HepG2 (cell line): ENCODE results near the gene NAV2.

Experiments
- CEBPZ ChIP-seq: IDR thresholded peaks from 2 replicates; pipeline ENCODE4 v1.6.1; 2012; ENCODE audit warnings: low read length, improper control_type of control experiment
- CTCF ChIP-seq: sonication (generic); formaldehyde crosslinking; IDR thresholded peaks from 2 replicates; pipeline ENCODE4 v1.5.0; 2020; ENCODE audit warnings: mild to moderate bottlenecking, missing genetic modification reagents, moderate library complexity
- E2F1 ChIP-seq: sonication (generic); formaldehyde crosslinking; IDR thresholded peaks from 2 replicates; pipeline ENCODE4 v1.5.0; 2020; ENCODE audit warnings: missing genetic modification reagents
- ZMYM4 ChIP-seq: sonication (generic); formaldehyde crosslinking; IDR thresholded peaks from 2 replicates; pipeline ENCODE4 v1.8.1; 2023; ENCODE audit warnings: mild to moderate bottlenecking, missing genetic modification reagents
- ZNF230 ChIP-seq: sonication (generic); formaldehyde crosslinking; IDR thresholded peaks from 2 replicates; pipeline ENCODE4 v1.4.0; 2020; ENCODE audit warnings: mild to moderate bottlenecking, missing genetic modification reagents

- TF ChIP-seq CTCF (CRISPR knock-in tag) (no peak), ZNF230 (CRISPR knock-in tag) (no peak), E2F1 (CRISPR knock-in tag) (no peak), CEBPZ (no peak), ZMYM4 (CRISPR knock-in tag) (no peak)
Measured at GRCh38 chr11:19696904-19697303, 15.7 kb upstream of the NAV2 start.
